ENCODE measurements around the gene GOLGA8B. TPM values are rescaled to one million over a fixed set of nuclear protein-coding genes. Genes with fewer than 3 reads are reported as not detected.
"Not testable (repeated sequence)": the region's sequence is repeated elsewhere in the genome, so short reads cannot be mapped to it uniquely, and the experiment has no call there.

Gene GOLGA8B
- total and polyA plus RNA-seq, 2 experiments from 2014 or later: 13.5 to 19.8 TPM

DNA sequence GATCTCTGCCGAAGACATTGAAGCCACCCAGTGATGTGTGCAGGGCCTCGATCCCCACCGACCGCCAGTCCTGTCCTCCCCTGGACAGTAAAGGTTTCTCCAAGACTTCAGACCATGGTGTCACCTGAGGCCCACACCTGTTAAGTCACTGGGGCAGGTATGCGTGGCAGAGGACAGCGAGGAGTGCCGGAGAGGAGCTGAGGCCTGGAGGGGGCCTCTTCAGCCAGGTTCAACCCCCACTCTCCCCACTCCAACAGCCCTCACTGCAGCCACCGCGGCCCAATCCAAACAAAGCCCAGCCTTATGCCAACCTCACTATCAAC is 2.4 kb downstream of the GOLGA8B start:
- 95 to 97% methylated on average over 9 of the region's 9 CpGs for WGBS, 2 experiments (ENCODE audit: low coverage in 1 of 2, low lambda C conversion rate in 2 of 2, missing lambda C conversion rate in 2 of 2)
- in situ Hi-C loops (cut with MboI): loop anchor here (25.0 kb wide), 3 partner anchors 219 to 494 kb away; partner anchors contain the start of genes EMC4 and LPCAT4
- 0 out of 2 replicates have a peak, but pooled peaks cover 9% of the 10 kb centered on the region for H3F3A ChIP-seq (ENCODE audit: insufficient read depth)
- H3K4me3 ChIP-seq: no peak overlapping the region
- no peak overlapping the region for H3K27ac ChIP-seq
- no peaks in the 10 kb centered on the region for H3K9me3 ChIP-seq (ENCODE audit: low read depth)
- DNase-seq: no peak
- no peaks in the 10 kb centered on the region for H3K9me2 ChIP-seq (ENCODE audit: insufficient read depth)
- H3K9ac ChIP-seq: no peak overlapping the region
- H2AFZ ChIP-seq: no peak overlapping the region
- TF ChIP-seq EZH2phosphoT487 (IDR thresholded peaks at IDR 0.05; ENCODE audit: insufficient read depth, low read depth) (no peak), EZH2 (IDR thresholded peaks at IDR 0.05; ENCODE audit: insufficient read depth, poor library complexity, severe bottlenecking) (no peak)
- H3K4me1 ChIP-seq (ENCODE audit: insufficient read depth): no peaks in the 10 kb centered on the region
- no peaks in the 10 kb centered on the region for H3K36me3 ChIP-seq (ENCODE audit: low read depth)
- no peaks in the 10 kb centered on the region for H3K27me3 ChIP-seq (replicated peaks; ENCODE audit: insufficient read depth)
- no peak overlapping the region for H3K4me2 ChIP-seq (ENCODE audit: unreplicated experiment)
- 0 out of 2 replicates have a peak, but pooled peaks cover 9% of the 10 kb centered on the region for H3K79me2 ChIP-seq (ENCODE audit: insufficient read depth)
- H4K20me1 ChIP-seq (ENCODE audit: insufficient read depth): no peaks in the 10 kb centered on the region

DNA sequence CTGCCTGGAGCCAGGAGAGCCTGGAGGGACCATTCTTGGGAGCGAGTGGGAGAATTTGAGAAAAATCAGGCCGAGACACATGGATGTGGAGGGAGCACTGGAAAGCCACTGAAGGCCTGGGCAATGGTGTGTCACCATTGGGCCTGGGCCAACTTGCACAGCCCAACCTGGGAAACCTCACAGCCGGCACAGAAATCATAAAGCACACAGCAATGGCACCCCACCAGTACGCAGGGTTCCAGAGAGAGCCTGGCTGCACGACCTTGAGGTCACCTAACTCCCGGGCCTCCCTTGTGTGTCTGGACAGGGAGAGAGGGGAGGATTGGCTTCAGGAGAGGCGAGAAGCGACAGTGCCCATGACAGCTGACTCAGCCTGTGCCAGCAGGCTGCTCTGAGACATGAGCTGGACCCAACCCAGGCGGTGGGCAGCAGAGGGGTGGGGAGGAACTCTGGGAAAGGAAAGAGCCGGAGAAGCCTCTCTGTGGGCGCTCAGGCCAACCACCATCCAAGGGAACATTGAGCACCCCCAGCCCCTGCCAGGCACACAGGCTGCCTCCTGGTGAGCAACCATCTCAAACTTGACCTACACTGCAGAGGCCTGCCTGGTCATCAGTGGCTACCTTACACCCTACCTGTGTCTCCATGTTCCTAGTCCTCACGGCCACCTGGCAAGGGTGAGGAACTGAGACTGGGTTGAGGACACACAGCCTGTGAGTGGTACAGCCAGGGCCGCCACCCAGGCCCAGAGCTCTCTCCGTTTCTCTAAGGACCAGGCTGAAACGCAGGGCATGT is 3.0 kb downstream of the GOLGA8B start:
- not testable (repeated sequence) for H3K27me3 ChIP-seq (replicated peaks; ENCODE audit: insufficient read depth); H3K36me3 ChIP-seq (ENCODE audit: low read depth); H3K9me3 ChIP-seq (ENCODE audit: low read depth); H2AFZ ChIP-seq; H4K20me1 ChIP-seq (ENCODE audit: insufficient read depth); H3K4me3 ChIP-seq; H3F3A ChIP-seq (ENCODE audit: insufficient read depth); H3K27ac ChIP-seq; H3K79me2 ChIP-seq (ENCODE audit: insufficient read depth); H3K4me2 ChIP-seq (ENCODE audit: unreplicated experiment); H3K9me2 ChIP-seq (ENCODE audit: insufficient read depth); H3K9ac ChIP-seq; H3K4me1 ChIP-seq (ENCODE audit: insufficient read depth)
- DNase-seq: peak; percentile 19
- 91 to 93% methylated on average over 13 to 14 of the region's 15 CpGs for WGBS, 2 experiments (ENCODE audit: low coverage in 1 of 2, low lambda C conversion rate in 2 of 2, missing lambda C conversion rate in 2 of 2)
- in situ Hi-C loops (cut with MboI): loop anchor here (25.0 kb wide), 3 partner anchors 218 to 493 kb away; partner anchors contain the start of genes EMC4 and LPCAT4

DNA sequence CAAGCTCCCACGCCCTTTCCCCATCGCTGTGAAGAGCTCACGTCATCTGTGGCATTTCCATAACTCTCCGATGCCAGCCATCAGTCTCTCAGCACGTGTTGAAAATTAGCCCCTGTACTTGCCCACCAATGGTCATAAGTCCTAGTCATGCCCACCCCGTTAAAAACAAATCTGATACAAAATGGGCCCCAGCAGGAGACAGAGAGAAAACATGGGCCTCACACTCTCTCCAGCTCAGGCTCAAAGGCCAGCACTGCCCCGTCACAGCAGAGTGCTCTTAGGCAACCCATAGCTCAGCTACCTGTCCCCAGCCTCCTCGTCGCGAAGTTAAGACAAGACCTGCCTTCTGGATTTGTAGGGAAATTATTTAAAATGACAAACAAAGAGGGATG is 5.2 kb downstream of the GOLGA8B start:
- 0 out of 2 replicates have a peak, but pooled peaks cover 9% of the 10 kb centered on the region for H3K79me2 ChIP-seq (ENCODE audit: insufficient read depth)
- H4K20me1 ChIP-seq (ENCODE audit: insufficient read depth): no peaks in the 10 kb centered on the region
- no peak for DNase-seq
- no peaks in the 10 kb centered on the region for H3K9me3 ChIP-seq (ENCODE audit: low read depth)
- TF ChIP-seq EZH2phosphoT487 (IDR thresholded peaks at IDR 0.05; ENCODE audit: insufficient read depth, low read depth) (no peak), EZH2 (IDR thresholded peaks at IDR 0.05; ENCODE audit: insufficient read depth, poor library complexity, severe bottlenecking) (no peak)
- H3K27me3 ChIP-seq (replicated peaks; ENCODE audit: insufficient read depth): no peaks in the 10 kb centered on the region
- H3K4me1 ChIP-seq (ENCODE audit: insufficient read depth): no peaks in the 10 kb centered on the region
- WGBS, 2 experiments (ENCODE audit: low coverage in 1 of 2, low lambda C conversion rate in 2 of 2, missing lambda C conversion rate in 2 of 2): 94 to 96% methylated on average over 10 of the region's 10 CpGs
- H3K4me2 ChIP-seq (ENCODE audit: unreplicated experiment): no peak overlapping the region
- no peak overlapping the region for H2AFZ ChIP-seq
- H3K27ac ChIP-seq: no peak overlapping the region
- H3K36me3 ChIP-seq (ENCODE audit: low read depth): no peaks in the 10 kb centered on the region
- no peak overlapping the region for H3K4me3 ChIP-seq
- H3F3A ChIP-seq (ENCODE audit: insufficient read depth): 0 out of 2 replicates have a peak, but pooled peaks cover 9% of the 10 kb centered on the region
- in situ Hi-C loops (cut with MboI): loop anchor here (25.0 kb wide), 3 partner anchors 216 to 491 kb away; partner anchors contain the start of genes EMC4 and LPCAT4
- no peaks in the 10 kb centered on the region for H3K9me2 ChIP-seq (ENCODE audit: insufficient read depth)
- H3K9ac ChIP-seq: no peak overlapping the region

DNA sequence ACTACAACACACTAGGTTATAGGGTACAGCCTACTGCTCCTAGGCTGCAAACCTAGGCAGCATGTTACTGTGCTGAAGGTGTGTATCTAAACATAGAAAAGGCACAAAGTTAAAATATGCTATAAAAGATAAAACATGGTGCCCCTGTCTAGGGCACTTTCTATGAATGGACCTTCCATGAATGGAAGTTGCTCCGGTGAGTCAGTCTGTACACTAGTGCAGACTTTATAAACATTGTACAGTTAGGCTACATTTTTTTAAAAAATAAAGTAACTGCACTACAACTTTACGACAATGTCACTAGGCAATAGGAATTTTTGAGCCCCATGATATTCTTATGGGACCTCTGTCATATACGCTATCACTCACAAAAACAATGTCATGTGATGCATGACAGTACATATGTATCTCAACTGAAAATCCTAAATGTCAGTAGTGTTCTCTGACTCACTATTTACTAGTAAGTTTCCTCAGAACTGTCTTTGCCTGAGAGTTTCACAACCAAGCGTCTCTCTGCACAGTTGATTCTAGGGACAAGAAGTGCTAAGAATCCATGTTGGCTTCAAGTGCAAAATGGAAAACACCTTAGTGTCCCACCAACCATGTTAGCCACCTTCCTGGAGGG is 5.7 kb downstream of the GOLGA8B start:
- H3K36me3 ChIP-seq (ENCODE audit: low read depth); H3K4me2 ChIP-seq (ENCODE audit: unreplicated experiment); H2AFZ ChIP-seq; H3K27me3 ChIP-seq (replicated peaks; ENCODE audit: insufficient read depth); H3K4me3 ChIP-seq; H4K20me1 ChIP-seq (ENCODE audit: insufficient read depth); H3K9ac ChIP-seq; H3F3A ChIP-seq (ENCODE audit: insufficient read depth); H3K4me1 ChIP-seq (ENCODE audit: insufficient read depth); H3K79me2 ChIP-seq (ENCODE audit: insufficient read depth); H3K27ac ChIP-seq; H3K9me2 ChIP-seq (ENCODE audit: insufficient read depth); H3K9me3 ChIP-seq (ENCODE audit: low read depth): not testable (repeated sequence)
- in situ Hi-C loops (cut with MboI): loop anchor here (25.0 kb wide), 3 partner anchors 215 to 490 kb away; partner anchors contain the start of genes EMC4 and LPCAT4
- peak; percentile 37 for DNase-seq
- 82 to 89% methylated on average over 4 of the region's 4 CpGs for WGBS, 2 experiments (ENCODE audit: low coverage in 1 of 2, low lambda C conversion rate in 2 of 2, missing lambda C conversion rate in 2 of 2)

DNA sequence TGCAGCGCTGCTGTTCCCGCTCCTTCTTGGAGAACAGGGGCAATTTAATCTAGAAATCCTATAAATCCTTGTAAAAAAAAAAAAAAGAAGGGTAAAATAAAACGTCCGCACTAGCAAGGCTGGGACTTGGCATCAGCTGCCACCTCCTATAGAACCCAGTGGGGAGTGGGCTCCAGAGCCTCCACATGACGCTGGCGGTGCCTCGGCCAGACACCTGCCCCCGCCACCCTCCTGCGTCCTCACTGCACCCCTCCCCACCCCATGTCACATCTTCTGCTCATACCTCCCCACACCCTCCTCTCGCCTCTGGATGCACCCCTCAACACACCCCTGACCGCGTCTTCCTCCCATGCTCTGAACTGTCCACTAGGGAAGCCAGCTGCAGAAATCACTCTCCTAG is 8.4 kb downstream of the GOLGA8B start:
- not testable (repeated sequence) for H3K27ac ChIP-seq; H3K79me2 ChIP-seq (ENCODE audit: insufficient read depth); H3K9me3 ChIP-seq (ENCODE audit: low read depth); H3K27me3 ChIP-seq (replicated peaks; ENCODE audit: insufficient read depth); H3K36me3 ChIP-seq (ENCODE audit: low read depth); H3K9me2 ChIP-seq (ENCODE audit: insufficient read depth); H3K4me2 ChIP-seq (ENCODE audit: unreplicated experiment); H3K4me1 ChIP-seq (ENCODE audit: insufficient read depth); H3K4me3 ChIP-seq; H4K20me1 ChIP-seq (ENCODE audit: insufficient read depth); DNase-seq; H3F3A ChIP-seq (ENCODE audit: insufficient read depth); H3K9ac ChIP-seq; H2AFZ ChIP-seq
- in situ Hi-C loops (cut with MboI): loop anchor here (25.0 kb wide), 3 partner anchors 213 to 488 kb away; partner anchors contain the start of genes EMC4 and LPCAT4
- 73 to 92% methylated on average over 8 to 12 of the region's 12 CpGs for WGBS, 2 experiments (ENCODE audit: low coverage in 1 of 2, low lambda C conversion rate in 2 of 2, missing lambda C conversion rate in 2 of 2)

DNA sequence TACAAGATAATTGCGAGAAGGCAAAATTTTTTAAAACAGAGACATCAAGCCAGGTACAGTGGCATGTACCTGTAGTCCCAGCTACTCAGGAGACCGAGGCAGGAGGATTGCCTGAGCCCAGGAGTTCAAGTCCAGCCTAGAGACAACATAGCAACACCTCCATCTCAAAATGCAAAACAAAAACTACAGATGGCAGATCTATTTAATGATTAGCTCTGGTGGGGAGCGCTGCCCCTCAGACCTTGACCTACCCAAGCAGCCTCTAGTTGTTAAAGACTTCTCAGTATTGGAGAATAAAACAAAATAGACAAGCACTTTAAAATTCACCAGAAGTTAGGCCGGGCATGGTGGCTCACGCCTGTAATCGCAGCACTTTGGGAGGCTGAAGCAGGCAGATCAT is 10.5 kb downstream of the GOLGA8B start:
- in situ Hi-C loops (cut with MboI); DNase-seq; H3K9me2 ChIP-seq (ENCODE audit: insufficient read depth); H3K27ac ChIP-seq; H3K36me3 ChIP-seq (ENCODE audit: low read depth); H2AFZ ChIP-seq; H3K9me3 ChIP-seq (ENCODE audit: low read depth); H3F3A ChIP-seq (ENCODE audit: insufficient read depth); H4K20me1 ChIP-seq (ENCODE audit: insufficient read depth); H3K27me3 ChIP-seq (replicated peaks; ENCODE audit: insufficient read depth); H3K9ac ChIP-seq; H3K79me2 ChIP-seq (ENCODE audit: insufficient read depth); H3K4me2 ChIP-seq (ENCODE audit: unreplicated experiment); H3K4me3 ChIP-seq; H3K4me1 ChIP-seq (ENCODE audit: insufficient read depth): not testable (repeated sequence)
- WGBS, 2 experiments (ENCODE audit: low coverage in 1 of 2, low lambda C conversion rate in 2 of 2, missing lambda C conversion rate in 2 of 2): 92 to 95% methylated on average over 6 of the region's 6 CpGs

Data from GM23248 (cell line).